ENCODE measurements around the gene AFF3.

The AFF3 gene

DNA sequence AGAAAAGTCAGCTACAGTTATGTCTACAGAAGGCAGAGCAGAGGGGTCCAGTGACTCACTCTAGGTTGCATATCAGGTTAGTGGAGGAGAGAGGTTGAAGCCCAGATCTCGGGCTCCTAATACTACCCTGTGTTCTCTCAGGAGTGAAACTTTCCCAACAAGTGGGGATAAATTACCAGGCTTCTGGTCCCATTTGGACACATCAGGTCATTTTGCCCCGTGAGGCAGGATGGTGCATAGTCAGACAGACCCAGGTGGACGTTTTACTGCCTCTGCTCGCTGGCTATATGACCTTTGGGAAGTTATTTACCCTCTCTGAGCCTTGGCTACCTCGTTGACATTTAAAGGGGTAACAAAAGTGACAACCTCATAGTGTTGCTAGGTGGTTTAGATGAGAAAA is 524.6 kb downstream of the AFF3 start:
- H3K4me3 ChIP-seq (ENCODE audit: low read depth, low read length): no peak overlapping the region
- no peak for TF ChIP-seq CTCF (IDR thresholded peaks at IDR 0.05; ENCODE audit: insufficient read depth, low read depth, low read length, missing control alignments)

GRCh38 chr2:99615247-99615771 is 527.1 kb downstream of the AFF3 start:
- no peak for TF ChIP-seq CTCF (IDR thresholded peaks at IDR 0.05; ENCODE audit: insufficient read depth, low read depth, low read length, missing control alignments)
- DNase-seq (ENCODE audit: low read depth): no peak
- no peak overlapping the region for H3K4me3 ChIP-seq (ENCODE audit: low read depth, low read length)

More for the DNA sequence above, 524.6 kb downstream of the AFF3 start:
- DNase-seq (ENCODE audit: low read depth): no peak

DNA sequence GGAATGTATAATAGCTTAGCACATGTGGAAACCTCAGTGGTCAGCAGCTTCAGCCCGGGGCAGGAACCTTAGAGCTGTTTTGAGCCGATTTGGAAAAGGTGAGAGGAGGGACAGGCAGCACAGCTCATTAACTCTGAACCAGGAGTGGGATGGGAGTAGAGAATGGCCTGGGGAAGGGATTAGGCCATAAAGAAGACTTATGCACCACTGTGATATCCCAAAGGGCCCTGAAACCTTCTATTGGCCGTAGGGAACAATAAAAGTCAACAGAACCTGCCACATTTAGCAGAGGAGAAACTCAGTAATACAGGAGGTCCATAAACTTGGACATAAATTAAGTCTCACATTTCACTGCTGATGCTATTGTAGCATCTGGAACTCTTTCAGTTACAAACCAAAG is 528.4 kb downstream of the AFF3 start:
- no peak for DNase-seq (ENCODE audit: low read depth)
- TF ChIP-seq CTCF (IDR thresholded peaks at IDR 0.05; ENCODE audit: insufficient read depth, low read depth, low read length, missing control alignments): no peak
- H3K4me3 ChIP-seq (ENCODE audit: low read depth, low read length): no peak overlapping the region

DNA sequence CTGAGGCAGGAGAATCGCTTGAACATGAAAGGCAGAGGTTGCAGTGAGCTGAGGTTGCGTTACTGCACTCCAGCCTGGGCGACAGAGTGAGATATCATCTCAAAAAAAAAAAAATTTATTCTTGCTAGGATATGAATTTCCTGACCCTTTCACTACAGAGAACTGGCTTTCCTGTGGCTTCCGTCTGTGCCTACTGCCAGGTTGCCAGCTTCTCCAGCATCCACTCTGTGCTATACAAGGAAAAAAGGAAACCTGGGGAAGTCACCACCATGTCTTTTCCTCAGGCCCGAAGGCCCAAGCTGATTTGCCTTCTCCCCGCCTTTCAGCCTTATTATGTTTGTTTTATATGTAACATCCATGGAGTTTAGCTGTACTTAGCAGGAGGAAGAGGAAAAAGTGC is 530.6 kb downstream of the AFF3 start:
- no peak for DNase-seq (ENCODE audit: low read depth)
- H3K4me3 ChIP-seq (ENCODE audit: low read depth, low read length): no peak overlapping the region
- TF ChIP-seq CTCF (IDR thresholded peaks at IDR 0.05; ENCODE audit: insufficient read depth, low read depth, low read length, missing control alignments): no peak

DNA sequence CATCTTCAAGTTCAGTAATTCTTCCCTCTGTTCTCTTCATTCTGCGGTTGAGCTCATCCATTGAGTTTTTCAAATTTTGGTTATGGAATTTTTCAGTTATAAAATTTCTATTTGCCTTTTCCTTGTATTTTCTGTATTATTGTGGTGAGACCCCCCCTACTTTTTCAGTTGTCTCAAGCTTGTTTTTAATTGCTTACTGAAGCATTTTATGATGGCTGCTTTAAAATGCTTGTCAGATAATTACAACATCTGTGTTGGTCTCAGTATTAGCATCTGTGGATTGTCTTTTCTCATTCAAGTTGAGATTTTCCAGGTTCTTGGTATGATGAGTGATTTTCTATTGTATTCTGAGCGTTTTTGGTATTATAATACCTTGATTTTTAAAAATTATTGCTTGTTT is 531.4 kb downstream of the AFF3 start:
- no peak for DNase-seq (ENCODE audit: low read depth)
- no peak overlapping the region for H3K4me3 ChIP-seq (ENCODE audit: low read depth, low read length)
- no peak for TF ChIP-seq CTCF (IDR thresholded peaks at IDR 0.05; ENCODE audit: insufficient read depth, low read depth, low read length, missing control alignments)

DNA sequence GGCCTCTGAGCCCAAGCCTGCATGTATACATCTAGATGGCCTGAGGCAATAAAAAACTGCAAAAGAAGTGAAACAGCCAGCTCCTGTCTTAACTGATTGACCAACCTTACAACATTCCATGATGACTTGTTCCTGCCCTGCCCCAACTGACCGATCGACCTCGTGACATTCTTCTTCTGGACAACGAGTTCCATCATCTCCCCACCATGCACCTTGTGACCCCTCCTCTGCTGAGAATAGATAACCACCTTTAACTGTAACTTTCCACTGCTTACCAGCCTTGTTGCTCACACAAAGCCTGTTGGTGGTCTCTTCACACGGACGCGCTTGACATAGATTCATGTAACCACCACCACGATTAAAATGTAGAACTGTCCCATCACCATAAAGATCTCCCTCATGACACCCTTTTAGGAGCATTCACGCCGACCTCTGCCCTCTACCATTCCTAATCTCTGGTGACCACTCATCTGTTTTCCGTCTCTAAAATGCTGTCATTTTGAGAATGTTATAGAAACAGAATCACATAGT is 532.5 kb downstream of the AFF3 start:
- no peak for DNase-seq (ENCODE audit: low read depth)

More for the DNA sequence above, 532.5 kb downstream of the AFF3 start:
- H3K4me3 ChIP-seq (ENCODE audit: low read depth, low read length): no peak overlapping the region
- no peak for TF ChIP-seq CTCF (IDR thresholded peaks at IDR 0.05; ENCODE audit: insufficient read depth, low read depth, low read length, missing control alignments)

Measured in GM12865 (cell line).